Prostate gland (tissue), 2 donors: Measurements from ENCODE around the gene INAFM1. TPM values are rescaled to one million over a fixed set of nuclear protein-coding genes. Genes with fewer than 3 reads are reported as not detected.

Experiments
- DNase-seq: peaks from one replicate; pipeline ENCODE4 v3.0.0-alpha.2; 2019; ENCODE audit warnings: low spot score
- H3K27ac ChIP-seq, 2 donors: fragments of 200-600 bp; sonication (generic); 2 replicates each; pipeline ENCODE4 v1.5.1; 2017 to 2019
- H3K27me3 ChIP-seq: fragments of 200-600 bp; sonication (generic); replicated peaks from 2 replicates; pipeline ENCODE4 v1.5.1; 2019; ENCODE audit not compliant: insufficient read depth
- H3K36me3 ChIP-seq, 2 donors: fragments of 200-600 bp; sonication (generic); 1 replicate in 1 of 2; 2 replicates in 1 of 2; pipeline versions ENCODE4 v1.5.1 to v1.8.1; 2017 to 2019
- H3K4me1 ChIP-seq: fragments of 200-600 bp; sonication (generic); replicated peaks from 2 replicates; pipeline ENCODE4 v1.5.1; 2019
- H3K4me3 ChIP-seq, 2 donors: fragments of 200-600 bp; sonication (generic); 2 replicates each; pipeline ENCODE4 v1.5.1; 2017 to 2019
- H3K9me3 ChIP-seq: fragments of 200-600 bp; sonication (generic); 2 replicates; pipeline ENCODE4 v1.5.1; 2017
- CTCF ChIP-seq, 4 experiments: fragments of 200-600 bp in 2 of 4; fragments of 450-650 bp in 2 of 4; sonication (generic) in 2 of 4; IDR thresholded peaks; 1 replicate in 3 of 4; 2 replicates in 1 of 4; pipeline ENCODE4 v1.5.1; 2016 to 2019; ENCODE audit warnings: antibody characterized with exemption in 4 of 4, mild to moderate bottlenecking in 2 of 4, moderate library complexity in 2 of 4
- POLR2A ChIP-seq: fragments of 450-650 bp; IDR thresholded peaks from one replicate; pipeline ENCODE4 v1.6.1; 2016; ENCODE audit warnings: antibody characterized with exemption, mild to moderate bottlenecking
- POLR2AphosphoS5 ChIP-seq: sonication (generic); formaldehyde crosslinking; IDR thresholded peaks from one replicate; pipeline ENCODE4 v1.6.1; 2017; ENCODE audit warnings: antibody characterized with exemption
- WGBS: methylation state at CpG from one replicate; pipeline ENCODE4 v1.1.5; 2018; 5-methylcytosine and 5-hydroxymethylcytosine counted together
- intact Hi-C: fragments of 100-400 bp; cut with DNase I; formaldehyde crosslinking; loops from one replicate; pipeline ENCODE4 v1.14.2; 2022
- total RNA-seq, 2 donors: library from RNA; depleted of rRNA; stranded (reverse); fragments of >200 nt; gene quantifications; one replicate each; pipeline ENCODE4 v1.1.0, GENCODE V29; 2016

Gene INAFM1
- total RNA-seq, 2 donors from 2014 or later, result 11.4 to 30.2 TPM

- H3K4me3 ChIP-seq, result peak within 1 kb of the TSS; percentile 76 to 85
Observed at GRCh38 chr19:47230921-47231214, 43.8 kb upstream of the INAFM1 start, which contains the start of gene BBC3. TSS of gene BBC3 (minus strand) at chr19:47231199. CDS start at chr19:47228431, 2,768 bp downstream.

GRCh38 chr19:47231215-47232054 is 43.2 kb upstream of the INAFM1 start:
- WGBS, result 15% methylated on average over 20 of the region's 51 CpGs
- Histone ChIP-seq H3K4me3 (peak overlapping the region; percentile 76 to 85), H3K27me3 (no peaks in the 10 kb centered on the region), H3K9me3 (no peaks in the 10 kb centered on the region), H3K4me1 (peaks cover 10% of the 10 kb centered on the region), H3K27ac (peak overlapping the region; percentile 79 to 84), H3K36me3 (no peaks in the 10 kb centered on the region)
- TF ChIP-seq CTCF (IDR thresholded peaks at IDR 0.05) (no peak), POLR2A (peak; percentile 15), POLR2AphosphoS5 (peak; percentile 43)
- DNase-seq, result peak; percentile 82
- intact Hi-C loops, result no loop called here

More at GRCh38 chr19:47230921-47231214, 43.8 kb upstream of the INAFM1 start, which contains the start of gene BBC3:
- TF ChIP-seq POLR2AphosphoS5, result no peak
- no peak for TF ChIP-seq CTCF (IDR thresholded peaks at IDR 0.05)
- TF ChIP-seq POLR2A, result peak; percentile 64
- Histone ChIP-seq H3K27ac (peak within 1 kb of the TSS; percentile 84 to 99), H3K27me3 (no peaks in the 10 kb centered on the region), H3K9me3 (no peaks in the 10 kb centered on the region), H3K4me1 (peaks cover 12% of the 10 kb centered on the region), H3K36me3 (no peaks in the 10 kb centered on the region)
- intact Hi-C loops, result no loop called here
- WGBS, result 0% methylated on average over 9 of the region's 43 CpGs
- no peak for DNase-seq

GRCh38 chr19:47232422-47233211 is 42.1 kb upstream of the INAFM1 start:
- no peak for TF ChIP-seq POLR2A
- no peak for TF ChIP-seq CTCF (IDR thresholded peaks at IDR 0.05)
- TF ChIP-seq POLR2AphosphoS5, result peak; percentile 35
- Histone ChIP-seq H3K4me3 (no peak overlapping the region), H3K27ac (peak overlapping the region; percentile 79 to 84), H3K4me1 (peaks cover 3% of the 10 kb centered on the region), H3K36me3 (no peaks in the 10 kb centered on the region), H3K27me3 (no peaks in the 10 kb centered on the region), H3K9me3 (no peaks in the 10 kb centered on the region)
- WGBS, result 27% methylated on average over 16 of the region's 16 CpGs
- peak; percentile 65 for DNase-seq
- intact Hi-C loops, result no loop called here

GRCh38 chr19:47236072-47236675 is 38.5 kb upstream of the INAFM1 start:
- 90% methylated on average over 12 of the region's 12 CpGs for WGBS
- Histone ChIP-seq H3K4me1 (no peaks in the 10 kb centered on the region), H3K36me3 (no peaks in the 10 kb centered on the region), H3K9me3 (no peaks in the 10 kb centered on the region), H3K27ac (no peak overlapping the region), H3K4me3 (no peak overlapping the region), H3K27me3 (no peaks in the 10 kb centered on the region)
- intact Hi-C loops, result no loop called here
- DNase-seq, result no peak
- TF ChIP-seq POLR2A (no peak), POLR2AphosphoS5 (no peak), CTCF (IDR thresholded peaks at IDR 0.05) (no peak)
